ENCODE data around the gene MYADML2.

Gene MYADML2

DNA sequence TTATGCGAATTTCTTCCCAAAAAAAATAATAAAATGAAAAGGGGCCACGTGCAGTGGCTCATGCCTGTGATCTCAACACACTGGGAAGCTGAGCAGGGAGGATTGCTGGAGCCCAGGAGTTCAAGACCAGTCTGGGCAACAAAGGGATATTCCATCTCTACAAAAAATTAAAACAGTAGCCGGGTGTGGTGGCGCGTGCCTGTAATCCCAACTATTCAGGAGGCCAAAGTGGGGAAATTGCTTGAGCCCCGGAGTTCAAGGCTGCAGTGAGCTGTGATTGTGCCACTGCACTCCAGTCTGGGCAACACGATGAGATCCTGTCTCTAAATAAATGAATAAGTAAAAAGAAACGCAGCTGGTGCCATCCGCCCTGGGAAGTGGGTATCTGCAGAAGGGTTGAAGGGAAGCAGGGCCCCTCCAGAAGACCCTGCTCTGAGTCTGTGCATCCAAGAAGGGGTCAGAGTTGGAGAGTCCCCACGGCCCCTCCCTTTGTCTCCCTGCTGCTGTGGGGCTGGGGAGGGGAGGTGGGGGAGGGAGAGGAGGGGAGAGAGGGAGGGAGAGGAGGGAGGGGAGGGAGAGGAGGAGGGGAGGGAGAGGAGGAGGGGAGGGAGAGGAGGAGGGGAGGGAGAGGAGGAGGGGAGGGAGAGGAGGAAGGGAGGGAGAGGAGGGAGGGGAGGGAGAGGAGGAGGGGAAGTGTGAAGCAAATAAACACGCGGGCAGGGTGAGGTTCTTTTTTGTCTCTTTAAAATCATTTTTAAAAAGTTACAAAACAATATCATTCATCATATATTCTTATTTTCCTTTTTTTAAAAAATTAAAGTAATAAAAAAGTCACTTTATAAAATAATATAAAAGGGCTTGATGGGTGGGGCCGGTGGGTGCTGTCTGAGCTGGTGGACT, 5.0 kb upstream of the MYADML2 start:
- Histone ChIP-seq H3K4me1 (ENCODE audit: low read length) (no peaks in the 10 kb centered on the region), H2AFZ (ENCODE audit: low read depth, low read length) (no peak overlapping the region), H3K4me3 (ENCODE audit: low read length) (no peak overlapping the region), H3K9me3 (ENCODE audit: insufficient read depth, low read length) (no peaks in the 10 kb centered on the region), H3K27me3 (ENCODE audit: low read depth, low read length) (no peaks in the 10 kb centered on the region), H3K36me3 (replicated peaks; ENCODE audit: low read depth, low read length) (no peaks in the 10 kb centered on the region), H3K9ac (ENCODE audit: low read length) (no peak overlapping the region), H3K27ac (ENCODE audit: low read length) (no peak overlapping the region), H3K4me2 (ENCODE audit: low read length) (no peak overlapping the region), H3K79me2 (ENCODE audit: low read length) (no peaks in the 10 kb centered on the region), H4K20me1 (ENCODE audit: insufficient read depth, low read length) (no peaks in the 10 kb centered on the region)
- TF ChIP-seq, protein P1, sequence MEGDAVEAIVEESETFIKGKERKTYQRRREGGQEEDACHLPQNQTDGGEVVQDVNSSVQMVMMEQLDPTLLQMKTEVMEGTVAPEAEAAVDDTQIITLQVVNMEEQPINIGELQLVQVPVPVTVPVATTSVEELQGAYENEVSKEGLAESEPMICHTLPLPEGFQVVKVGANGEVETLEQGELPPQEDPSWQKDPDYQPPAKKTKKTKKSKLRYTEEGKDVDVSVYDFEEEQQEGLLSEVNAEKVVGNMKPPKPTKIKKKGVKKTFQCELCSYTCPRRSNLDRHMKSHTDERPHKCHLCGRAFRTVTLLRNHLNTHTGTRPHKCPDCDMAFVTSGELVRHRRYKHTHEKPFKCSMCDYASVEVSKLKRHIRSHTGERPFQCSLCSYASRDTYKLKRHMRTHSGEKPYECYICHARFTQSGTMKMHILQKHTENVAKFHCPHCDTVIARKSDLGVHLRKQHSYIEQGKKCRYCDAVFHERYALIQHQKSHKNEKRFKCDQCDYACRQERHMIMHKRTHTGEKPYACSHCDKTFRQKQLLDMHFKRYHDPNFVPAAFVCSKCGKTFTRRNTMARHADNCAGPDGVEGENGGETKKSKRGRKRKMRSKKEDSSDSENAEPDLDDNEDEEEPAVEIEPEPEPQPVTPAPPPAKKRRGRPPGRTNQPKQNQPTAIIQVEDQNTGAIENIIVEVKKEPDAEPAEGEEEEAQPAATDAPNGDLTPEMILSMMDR (IDR thresholded peaks at IDR 0.05; ENCODE audit: low read depth, low read length) = no peak
- TF ChIP-seq EZH2phosphoT487 (IDR thresholded peaks at IDR 0.05; ENCODE audit: low read depth) = no peak

DNA sequence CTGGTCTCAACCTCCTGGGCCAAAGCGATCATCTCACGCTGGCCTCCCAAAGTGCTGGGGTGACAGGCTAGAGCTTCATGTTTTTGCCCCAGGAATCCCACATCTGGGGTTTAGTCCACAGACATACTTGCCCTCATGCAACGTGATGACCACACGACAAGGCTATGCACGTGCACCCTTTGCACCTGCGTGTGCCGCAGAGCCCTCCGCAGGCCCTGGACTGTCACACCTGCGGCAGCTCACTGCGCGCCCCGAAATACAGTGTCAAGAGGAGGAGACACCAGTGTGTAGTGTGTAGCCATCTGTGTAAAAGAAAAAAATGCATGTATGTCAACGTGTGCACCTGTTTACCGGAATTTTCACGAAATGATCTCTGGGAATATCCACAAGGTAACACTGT, 3.5 kb upstream of the MYADML2 start:
- Histone ChIP-seq H3K9me3 (ENCODE audit: insufficient read depth, low read length) (no peaks in the 10 kb centered on the region), H2AFZ (ENCODE audit: low read depth, low read length) (no peak overlapping the region), H3K36me3 (replicated peaks; ENCODE audit: low read depth, low read length) (no peaks in the 10 kb centered on the region), H3K27me3 (ENCODE audit: low read depth, low read length) (no peaks in the 10 kb centered on the region), H4K20me1 (ENCODE audit: insufficient read depth, low read length) (no peaks in the 10 kb centered on the region), H3K4me2 (ENCODE audit: low read length) (no peak overlapping the region), H3K4me3 (ENCODE audit: low read length) (no peak overlapping the region), H3K27ac (ENCODE audit: low read length) (no peak overlapping the region), H3K79me2 (ENCODE audit: low read length) (no peaks in the 10 kb centered on the region), H3K4me1 (ENCODE audit: low read length) (no peaks in the 10 kb centered on the region), H3K9ac (ENCODE audit: low read length) (no peak overlapping the region)
- TF ChIP-seq, protein P1 (IDR thresholded peaks at IDR 0.05; ENCODE audit: low read depth, low read length) = no peak
- no peak for TF ChIP-seq EZH2phosphoT487 (IDR thresholded peaks at IDR 0.05; ENCODE audit: low read depth)

DNA sequence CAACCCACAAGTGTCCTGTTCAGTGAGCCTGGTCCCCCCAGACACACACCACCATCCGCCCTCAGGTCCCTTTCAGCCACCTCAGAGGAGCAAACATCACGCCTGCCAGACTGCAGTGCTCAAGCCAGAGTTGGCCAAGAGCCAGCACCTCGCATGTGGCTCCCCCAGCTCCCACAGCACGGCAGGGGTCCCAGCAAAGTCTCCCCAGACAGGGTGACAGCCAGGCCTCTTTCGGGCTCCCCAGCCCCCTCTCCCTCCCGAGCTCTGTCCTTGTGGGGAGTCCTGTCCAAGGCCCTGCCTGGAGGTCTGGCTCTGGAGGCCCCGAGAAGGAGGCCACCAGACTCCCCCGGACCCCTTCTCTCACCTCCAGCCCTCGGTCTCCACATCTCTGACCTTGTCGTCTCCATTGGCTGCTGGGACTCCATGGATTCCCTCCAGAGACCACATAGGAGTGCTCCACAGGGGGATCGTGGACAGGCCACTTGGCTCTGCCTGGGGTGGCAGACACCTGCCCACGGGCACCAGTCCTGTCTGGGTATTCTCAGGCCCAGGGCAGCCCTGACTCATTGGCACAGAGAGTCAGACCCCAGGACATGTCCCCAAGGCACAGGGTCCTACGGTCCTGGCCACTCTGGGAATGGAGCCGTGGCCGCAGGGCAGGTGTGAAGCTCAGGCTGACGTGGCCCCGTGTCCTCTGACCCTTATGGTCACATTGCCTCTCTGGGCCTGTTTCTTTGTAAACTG, 1.8 kb upstream of the MYADML2 start:
- Histone ChIP-seq H3K27me3 (ENCODE audit: low read depth, low read length) (peaks cover 6% of the 10 kb centered on the region; the same call in 1 of the 2 replicates), H3K79me2 (ENCODE audit: low read length) (no peaks in the 10 kb centered on the region), H2AFZ (ENCODE audit: low read depth, low read length) (no peak overlapping the region), H3K9ac (ENCODE audit: low read length) (no peak overlapping the region), H3K36me3 (replicated peaks; ENCODE audit: low read depth, low read length) (no peaks in the 10 kb centered on the region), H3K27ac (ENCODE audit: low read length) (no peak overlapping the region), H3K4me3 (ENCODE audit: low read length) (no peak overlapping the region), H4K20me1 (ENCODE audit: insufficient read depth, low read length) (no peaks in the 10 kb centered on the region), H3K4me1 (ENCODE audit: low read length) (peaks cover 5% of the 10 kb centered on the region), H3K9me3 (ENCODE audit: insufficient read depth, low read length) (no peaks in the 10 kb centered on the region), H3K4me2 (ENCODE audit: low read length) (no peak overlapping the region)
- TF ChIP-seq EZH2phosphoT487 (IDR thresholded peaks at IDR 0.05; ENCODE audit: low read depth) = no peak
- TF ChIP-seq, protein P1 (IDR thresholded peaks at IDR 0.05; ENCODE audit: low read depth, low read length) = no peak

DNA sequence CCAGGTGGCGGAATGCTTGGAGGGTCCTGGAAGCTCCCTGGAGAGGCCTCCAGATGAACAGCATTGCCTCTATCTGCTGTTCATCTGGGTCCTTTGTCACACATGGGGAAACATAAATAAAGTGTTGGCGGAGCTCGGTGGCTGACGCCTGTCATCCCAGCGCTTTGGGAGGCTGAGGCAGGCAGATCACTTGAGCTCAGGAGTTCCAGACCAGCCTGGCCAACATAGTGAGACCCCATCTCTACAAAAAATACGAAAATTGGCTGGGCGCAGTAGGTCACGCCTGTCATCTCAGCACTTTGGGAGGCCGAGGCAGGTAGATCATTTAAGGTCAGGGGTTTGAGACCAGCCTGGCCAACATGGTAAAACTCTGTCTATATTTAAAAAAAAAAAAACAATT, 2.2 kb downstream of the MYADML2 start:
- H3K27me3 ChIP-seq (ENCODE audit: low read depth, low read length) = peaks cover 12% of the 10 kb centered on the region; the same call in 1 of the 2 replicates
- H3K9me3 ChIP-seq (ENCODE audit: insufficient read depth, low read length) = no peaks in the 10 kb centered on the region
- H3K36me3 ChIP-seq (replicated peaks; ENCODE audit: low read depth, low read length) = no peaks in the 10 kb centered on the region
- peaks cover 14% of the 10 kb centered on the region for H3K4me1 ChIP-seq (ENCODE audit: low read length)
- H3K27ac ChIP-seq (ENCODE audit: low read length) = no peak overlapping the region
- H2AFZ ChIP-seq (ENCODE audit: low read depth, low read length) = no peak overlapping the region
- no peak overlapping the region for H3K4me3 ChIP-seq (ENCODE audit: low read length)
- no peak overlapping the region for H3K9ac ChIP-seq (ENCODE audit: low read length)
- no peak overlapping the region for H3K4me2 ChIP-seq (ENCODE audit: low read length)
- no peaks in the 10 kb centered on the region for H4K20me1 ChIP-seq (ENCODE audit: insufficient read depth, low read length)
- H3K79me2 ChIP-seq (ENCODE audit: low read length) = no peaks in the 10 kb centered on the region
- no peak for TF ChIP-seq EZH2phosphoT487 (IDR thresholded peaks at IDR 0.05; ENCODE audit: low read depth)
- TF ChIP-seq, protein P1 (IDR thresholded peaks at IDR 0.05; ENCODE audit: low read depth, low read length) = no peak
